ENCODE results near the gene ADGRV1.
"Not testable (repeated sequence)": the region's sequence is repeated elsewhere in the genome, so short reads cannot be mapped to it uniquely, and the experiment has no call there.

ADGRV1 gene

GRCh38 chr5:90941002-90941720 is 382.6 kb downstream of the ADGRV1 start:
- DNase-seq (ENCODE audit: low read depth in 2 of 2) = no peak

- DNase-seq (ENCODE audit: low read depth in 2 of 2) = no peak
Measured at GRCh38 chr5:90944116-90944515, 385.5 kb downstream of the ADGRV1 start.

- no peak for DNase-seq (ENCODE audit: low read depth in 2 of 2)
Measured at GRCh38 chr5:90947667-90948066, 389.1 kb downstream of the ADGRV1 start.

GRCh38 chr5:90948969-90949368 is 390.4 kb downstream of the ADGRV1 start:
- DNase-seq (ENCODE audit: low read depth in 2 of 2) = no peak

GRCh38 chr5:90949469-90950358 is 391.1 kb downstream of the ADGRV1 start:
- DNase-seq (ENCODE audit: low read depth in 2 of 2) = no peak

- DNase-seq (ENCODE audit: low read depth in 2 of 2) = no peak
Measured at GRCh38 chr5:90955001-90955635, 396.5 kb downstream of the ADGRV1 start.

GRCh38 chr5:90956511-90957097 is 398.0 kb downstream of the ADGRV1 start:
- DNase-seq (ENCODE audit: low read depth in 2 of 2) = no peak

- no peak for DNase-seq (ENCODE audit: low read depth in 2 of 2)
Measured at GRCh38 chr5:90957906-90958305, 399.3 kb downstream of the ADGRV1 start.

GRCh38 chr5:90959262-90959661 is 400.7 kb downstream of the ADGRV1 start:
- DNase-seq (ENCODE audit: low read depth in 2 of 2) = no peak

GRCh38 chr5:90962481-90962880 is 403.9 kb downstream of the ADGRV1 start:
- no peak for DNase-seq (ENCODE audit: low read depth in 2 of 2)

GRCh38 chr5:90965110-90965685 is 406.6 kb downstream of the ADGRV1 start:
- DNase-seq (ENCODE audit: low read depth in 2 of 2) = no peak

- DNase-seq (ENCODE audit: low read depth in 2 of 2) = no peak
Measured at GRCh38 chr5:90967443-90967842, 408.8 kb downstream of the ADGRV1 start.

- DNase-seq (ENCODE audit: low read depth in 2 of 2) = no peak
Measured at GRCh38 chr5:90967851-90968250, 409.3 kb downstream of the ADGRV1 start.

GRCh38 chr5:90968319-90968718 is 409.7 kb downstream of the ADGRV1 start:
- DNase-seq (ENCODE audit: low read depth in 2 of 2) = no peak

GRCh38 chr5:90969945-90970344 is 411.3 kb downstream of the ADGRV1 start:
- not testable (repeated sequence) for DNase-seq (ENCODE audit: low read depth in 2 of 2)

GRCh38 chr5:90981177-90981576 is 422.6 kb downstream of the ADGRV1 start:
- DNase-seq (ENCODE audit: low read depth in 2 of 2) = no peak

GRCh38 chr5:90981821-90982220 is 423.2 kb downstream of the ADGRV1 start:
- no peak for DNase-seq (ENCODE audit: low read depth in 2 of 2)

- no peak for DNase-seq (ENCODE audit: low read depth in 2 of 2)
Measured at GRCh38 chr5:90982576-90982975, 424.0 kb downstream of the ADGRV1 start.

GRCh38 chr5:90983148-90983547 is 424.6 kb downstream of the ADGRV1 start:
- DNase-seq (ENCODE audit: low read depth in 2 of 2) = no peak

- no peak for DNase-seq (ENCODE audit: low read depth in 2 of 2)
Measured at GRCh38 chr5:90983711-90984124, 425.1 kb downstream of the ADGRV1 start.

GRCh38 chr5:90985341-90985740 is 426.7 kb downstream of the ADGRV1 start:
- no peak for DNase-seq (ENCODE audit: low read depth in 2 of 2)

- no peak for DNase-seq (ENCODE audit: low read depth in 2 of 2)
Measured at GRCh38 chr5:90987726-90988125, 429.1 kb downstream of the ADGRV1 start.

All from stimulated activated CD8-positive, alpha-beta memory T cell treated with anti-CD3 and anti-CD28 coated beads, Interleukin-7, amount 100 ng/mL, for 1 hour (primary cell).